Esophagus muscularis mucosa (tissue), 4 donors: ENCODE results near the gene LRRC45.

Experiments used
- EP300 ChIP-seq: sonication (generic); formaldehyde crosslinking; IDR thresholded peaks from one replicate; pipeline ENCODE4 v1.6.1; 2017; ENCODE audit warnings: antibody characterized with exemption
- POLR2A ChIP-seq: fragments of 450-650 bp; IDR thresholded peaks from one replicate; pipeline ENCODE4 v1.6.1; 2017; ENCODE audit warnings: antibody characterized with exemption, moderate library complexity, mild to moderate bottlenecking, low read depth
- POLR2AphosphoS5 ChIP-seq, 2 donors: sonication (generic); formaldehyde crosslinking; IDR thresholded peaks; one replicate each; pipeline ENCODE4 v1.6.1; 2017; ENCODE audit warnings: antibody characterized with exemption in 2 of 2
- TF ChIP-seq, protein P1 (sequence below), 3 experiments: fragments of 200-600 bp in 2 of 3; fragments of 450-650 bp in 1 of 3; sonication (generic) in 2 of 3; IDR thresholded peaks; one replicate each; pipeline ENCODE4 v1.5.1; 2017 to 2019; ENCODE audit warnings: antibody characterized with exemption in 3 of 3, mild to moderate bottlenecking in 2 of 3, moderate library complexity in 1 of 3

- TF ChIP-seq, protein P1, sequence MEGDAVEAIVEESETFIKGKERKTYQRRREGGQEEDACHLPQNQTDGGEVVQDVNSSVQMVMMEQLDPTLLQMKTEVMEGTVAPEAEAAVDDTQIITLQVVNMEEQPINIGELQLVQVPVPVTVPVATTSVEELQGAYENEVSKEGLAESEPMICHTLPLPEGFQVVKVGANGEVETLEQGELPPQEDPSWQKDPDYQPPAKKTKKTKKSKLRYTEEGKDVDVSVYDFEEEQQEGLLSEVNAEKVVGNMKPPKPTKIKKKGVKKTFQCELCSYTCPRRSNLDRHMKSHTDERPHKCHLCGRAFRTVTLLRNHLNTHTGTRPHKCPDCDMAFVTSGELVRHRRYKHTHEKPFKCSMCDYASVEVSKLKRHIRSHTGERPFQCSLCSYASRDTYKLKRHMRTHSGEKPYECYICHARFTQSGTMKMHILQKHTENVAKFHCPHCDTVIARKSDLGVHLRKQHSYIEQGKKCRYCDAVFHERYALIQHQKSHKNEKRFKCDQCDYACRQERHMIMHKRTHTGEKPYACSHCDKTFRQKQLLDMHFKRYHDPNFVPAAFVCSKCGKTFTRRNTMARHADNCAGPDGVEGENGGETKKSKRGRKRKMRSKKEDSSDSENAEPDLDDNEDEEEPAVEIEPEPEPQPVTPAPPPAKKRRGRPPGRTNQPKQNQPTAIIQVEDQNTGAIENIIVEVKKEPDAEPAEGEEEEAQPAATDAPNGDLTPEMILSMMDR (IDR thresholded peaks at IDR 0.05) = no peak
- TF ChIP-seq POLR2AphosphoS5 (IDR thresholded peaks at IDR 0.05) = no peak
- no peak for TF ChIP-seq EP300
- no peak for TF ChIP-seq POLR2A
These were observed 22.9 kb upstream of the LRRC45 start for GRCh38 chr17:81999976-82000802.
